Stomach (tissue), 4 donors: Measurements from ENCODE around the gene ARPC5.
A peak's percentile ranks its signal among the peaks of the same experiment; 100 is the strongest.

Experiments used
- POLR2A ChIP-seq, 4 donors: fragments of 450-650 bp; IDR thresholded peaks; one replicate each; pipeline ENCODE4 v1.6.1; 2016; ENCODE audit warnings: antibody characterized with exemption in 4 of 4, control low read depth in 2 of 4, mild to moderate bottlenecking in 1 of 4, moderate library complexity in 1 of 4
- POLR2AphosphoS5 ChIP-seq, 3 donors: sonication (generic); formaldehyde crosslinking; IDR thresholded peaks; one replicate each; pipeline ENCODE4 v1.6.1; 2016; ENCODE audit warnings: antibody characterized with exemption in 3 of 3
- TF ChIP-seq, protein P1 (sequence below), 7 experiments: fragments of 450-650 bp in 4 of 7; fragments of 200-600 bp in 3 of 7; sonication (generic) in 3 of 7; IDR thresholded peaks; one replicate each; pipeline ENCODE4 v1.5.1; 2016 to 2019; ENCODE audit warnings: antibody characterized with exemption in 7 of 7, control low read depth in 2 of 7, mild to moderate bottlenecking in 1 of 7

DNA sequence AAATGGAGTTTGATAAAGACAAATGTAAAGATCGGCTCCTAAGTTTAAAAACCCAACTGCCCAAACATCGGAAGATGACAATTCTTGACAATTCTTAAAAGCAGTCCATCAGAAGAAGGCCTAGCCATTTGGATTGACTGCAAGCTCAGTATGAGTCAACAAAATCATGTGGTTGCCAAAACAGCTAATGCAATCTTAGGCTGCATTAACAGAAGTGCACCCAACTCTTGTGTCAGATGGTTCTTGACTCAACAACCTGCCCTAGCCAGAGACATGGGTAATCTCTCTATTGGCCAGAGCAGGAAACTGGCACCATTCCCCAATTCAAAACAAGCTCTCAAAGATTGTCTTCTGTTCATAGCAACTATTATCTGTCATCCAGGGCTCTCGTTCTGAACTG lies 35.4 kb downstream of the ARPC5 start:
- TF ChIP-seq, protein P1, sequence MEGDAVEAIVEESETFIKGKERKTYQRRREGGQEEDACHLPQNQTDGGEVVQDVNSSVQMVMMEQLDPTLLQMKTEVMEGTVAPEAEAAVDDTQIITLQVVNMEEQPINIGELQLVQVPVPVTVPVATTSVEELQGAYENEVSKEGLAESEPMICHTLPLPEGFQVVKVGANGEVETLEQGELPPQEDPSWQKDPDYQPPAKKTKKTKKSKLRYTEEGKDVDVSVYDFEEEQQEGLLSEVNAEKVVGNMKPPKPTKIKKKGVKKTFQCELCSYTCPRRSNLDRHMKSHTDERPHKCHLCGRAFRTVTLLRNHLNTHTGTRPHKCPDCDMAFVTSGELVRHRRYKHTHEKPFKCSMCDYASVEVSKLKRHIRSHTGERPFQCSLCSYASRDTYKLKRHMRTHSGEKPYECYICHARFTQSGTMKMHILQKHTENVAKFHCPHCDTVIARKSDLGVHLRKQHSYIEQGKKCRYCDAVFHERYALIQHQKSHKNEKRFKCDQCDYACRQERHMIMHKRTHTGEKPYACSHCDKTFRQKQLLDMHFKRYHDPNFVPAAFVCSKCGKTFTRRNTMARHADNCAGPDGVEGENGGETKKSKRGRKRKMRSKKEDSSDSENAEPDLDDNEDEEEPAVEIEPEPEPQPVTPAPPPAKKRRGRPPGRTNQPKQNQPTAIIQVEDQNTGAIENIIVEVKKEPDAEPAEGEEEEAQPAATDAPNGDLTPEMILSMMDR (IDR thresholded peaks at IDR 0.05) = no peak
- TF ChIP-seq POLR2A (IDR thresholded peaks at IDR 0.05) (no peak), POLR2AphosphoS5 (IDR thresholded peaks at IDR 0.05) (peak in 2 of 3 donors; percentile 11 to 50)
